Adipocyte (in vitro differentiated cells): Measurements from ENCODE around the gene SSTR3.

Experiments
- DNase-seq: peaks from one replicate; pipeline ENCODE4 v3.0.0-alpha.2; 2015; ENCODE audit warnings: low read depth
- H3K27me3 ChIP-seq: replicated peaks from 2 replicates; pipeline ENCODE4 v1.7.0; 2013; ENCODE audit warnings: mild to moderate bottlenecking, low read length, moderate library complexity; ENCODE audit not compliant: control insufficient read depth, insufficient read depth
- H3K36me3 ChIP-seq: 2 replicates; pipeline ENCODE4 v1.7.0; 2013; ENCODE audit warnings: low read length, mild to moderate bottlenecking, moderate library complexity; ENCODE audit not compliant: control insufficient read depth, insufficient read depth, severe bottlenecking
- H3K4me1 ChIP-seq: 2 replicates; pipeline ENCODE4 v1.7.0; 2013; ENCODE audit warnings: mild to moderate bottlenecking, low read length, moderate library complexity; ENCODE audit not compliant: control insufficient read depth, insufficient read depth
- H3K4me3 ChIP-seq: 2 replicates; pipeline ENCODE4 v1.7.0; 2013; ENCODE audit warnings: mild to moderate bottlenecking, low read length, moderate library complexity
- H3K9ac ChIP-seq: 2 replicates; pipeline ENCODE4 v1.7.0; 2013; ENCODE audit warnings: mild to moderate bottlenecking, low read length, moderate library complexity
- H3K9me3 ChIP-seq: 2 replicates; pipeline ENCODE4 v1.7.0; 2013; ENCODE audit warnings: mild to moderate bottlenecking, low read length, moderate library complexity; ENCODE audit not compliant: control insufficient read depth

Gene SSTR3

GRCh38 chr22:37212174-37212906, at the start of gene SSTR3:
Gene SSTR3, minus strand, starts transcription at chr22:37212477. Its CDS starts 4,674 bp downstream, at chr22:37207803.
- peaks cover 13% of the 10 kb centered on the region for H3K4me1 ChIP-seq
- peaks cover 55% of the 10 kb centered on the region for H3K27me3 ChIP-seq

GRCh38 chr22:37260901-37261336, 48.6 kb upstream of the SSTR3 start:
- Histone ChIP-seq H3K9me3 (peaks cover 17% of the 10 kb centered on the region), H3K4me3 (no peak overlapping the region), H3K9ac (no peak overlapping the region), H3K4me1 (peaks cover 3% of the 10 kb centered on the region), H3K36me3 (no peaks in the 10 kb centered on the region), H3K27me3 (peaks cover 44% of the 10 kb centered on the region)
- peak; percentile 81 for DNase-seq

More at GRCh38 chr22:37212174-37212906, at the start of gene SSTR3:
- Histone ChIP-seq H3K4me3 (peak within 1 kb of the TSS; percentile 23), H3K36me3 (no peaks in the 10 kb centered on the region), H3K9me3 (no peaks in the 10 kb centered on the region), H3K9ac (peak within 1 kb of the TSS; percentile 57)
- DNase-seq: peak; percentile 64

GRCh38 chr22:37260155-37260795, 48.0 kb upstream of the SSTR3 start:
- H3K36me3 ChIP-seq: no peaks in the 10 kb centered on the region
- H3K27me3 ChIP-seq: peaks cover 49% of the 10 kb centered on the region
- peaks cover 17% of the 10 kb centered on the region for H3K9me3 ChIP-seq
- no peak overlapping the region for H3K4me3 ChIP-seq
- no peak overlapping the region for H3K9ac ChIP-seq
- H3K4me1 ChIP-seq: peaks cover 3% of the 10 kb centered on the region
- DNase-seq: no peak

GRCh38 chr22:37259540-37260029, 47.3 kb upstream of the SSTR3 start:
- DNase-seq: peak; percentile 72
- no peaks in the 10 kb centered on the region for H3K36me3 ChIP-seq
- H3K27me3 ChIP-seq: peaks cover 49% of the 10 kb centered on the region
- H3K4me3 ChIP-seq: peak overlapping the region; percentile 48
- H3K9ac ChIP-seq: peak overlapping the region; percentile 22
- peaks cover 13% of the 10 kb centered on the region for H3K9me3 ChIP-seq
- H3K4me1 ChIP-seq: peaks cover 3% of the 10 kb centered on the region

- H3K9ac ChIP-seq: no peak overlapping the region
- H3K27me3 ChIP-seq: peaks cover 49% of the 10 kb centered on the region
- H3K9me3 ChIP-seq: peaks cover 6% of the 10 kb centered on the region
- peaks cover 3% of the 10 kb centered on the region for H3K4me1 ChIP-seq
- no peaks in the 10 kb centered on the region for H3K36me3 ChIP-seq
- DNase-seq: no peak
- no peak overlapping the region for H3K4me3 ChIP-seq
Observed at GRCh38 chr22:37258753-37259401, 46.6 kb upstream of the SSTR3 start.

- no peak for DNase-seq
- H3K27me3 ChIP-seq: peaks cover 49% of the 10 kb centered on the region
Observed at GRCh38 chr22:37258005-37258752, 45.9 kb upstream of the SSTR3 start.

GRCh38 chr22:37256075-37256726, 43.9 kb upstream of the SSTR3 start:
- Histone ChIP-seq H3K9ac (no peak overlapping the region), H3K4me1 (peaks cover 3% of the 10 kb centered on the region), H3K9me3 (no peaks in the 10 kb centered on the region), H3K4me3 (no peak overlapping the region), H3K36me3 (no peaks in the 10 kb centered on the region), H3K27me3 (peaks cover 40% of the 10 kb centered on the region)
- no peak for DNase-seq

More at GRCh38 chr22:37258005-37258752, 45.9 kb upstream of the SSTR3 start:
- no peak overlapping the region for H3K4me3 ChIP-seq
- no peaks in the 10 kb centered on the region for H3K9me3 ChIP-seq
- no peak overlapping the region for H3K9ac ChIP-seq
- H3K36me3 ChIP-seq: no peaks in the 10 kb centered on the region
- H3K4me1 ChIP-seq: peaks cover 3% of the 10 kb centered on the region

GRCh38 chr22:37255558-37256006, 43.3 kb upstream of the SSTR3 start:
- no peak for DNase-seq
- Histone ChIP-seq H3K9me3 (no peaks in the 10 kb centered on the region), H3K4me3 (no peak overlapping the region), H3K9ac (no peak overlapping the region), H3K36me3 (no peaks in the 10 kb centered on the region), H3K27me3 (peaks cover 39% of the 10 kb centered on the region), H3K4me1 (peaks cover 3% of the 10 kb centered on the region)

GRCh38 chr22:37254867-37255233, 42.6 kb upstream of the SSTR3 start:
- DNase-seq: no peak
- H3K27me3 ChIP-seq: peaks cover 31% of the 10 kb centered on the region
- peaks cover 3% of the 10 kb centered on the region for H3K4me1 ChIP-seq
- no peaks in the 10 kb centered on the region for H3K9me3 ChIP-seq
- no peaks in the 10 kb centered on the region for H3K36me3 ChIP-seq
- no peak overlapping the region for H3K4me3 ChIP-seq
- H3K9ac ChIP-seq: no peak overlapping the region

- H3K9ac ChIP-seq: no peak overlapping the region
- H3K4me1 ChIP-seq: peaks cover 1% of the 10 kb centered on the region
- DNase-seq: peak; percentile 58
- H3K9me3 ChIP-seq: no peaks in the 10 kb centered on the region
- H3K27me3 ChIP-seq: peaks cover 26% of the 10 kb centered on the region
- H3K36me3 ChIP-seq: no peaks in the 10 kb centered on the region
- H3K4me3 ChIP-seq: no peak overlapping the region
Observed at GRCh38 chr22:37254209-37254866, 42.1 kb upstream of the SSTR3 start.
